Upper lobe of left lung (tissue), 4 donors: ENCODE measurements around the gene LRRC8E.

Experiments
- EP300 ChIP-seq, 4 donors: sonication (generic); formaldehyde crosslinking; IDR thresholded peaks; one replicate each; pipeline ENCODE4 v1.5.1; 2017; ENCODE audit warnings: antibody characterized with exemption in 4 of 4, control low read depth in 2 of 4
- POLR2A ChIP-seq, 4 donors: fragments of 450-650 bp; IDR thresholded peaks; one replicate each; pipeline ENCODE4 v1.5.1; 2016 to 2017; ENCODE audit warnings: antibody characterized with exemption in 4 of 4, mild to moderate bottlenecking in 2 of 4
- POLR2AphosphoS5 ChIP-seq, 2 donors: sonication (generic); formaldehyde crosslinking; IDR thresholded peaks; one replicate each; pipeline ENCODE4 v1.5.1; 2017; ENCODE audit warnings: antibody characterized with exemption in 2 of 2
- TF ChIP-seq, protein P1 (sequence below), 6 experiments: fragments of 450-650 bp in 4 of 6; fragments of 200-600 bp in 2 of 6; sonication (generic) in 2 of 6; IDR thresholded peaks; one replicate each; pipeline ENCODE4 v1.5.1; 2016 to 2019; ENCODE audit warnings: antibody characterized with exemption in 6 of 6

DNA sequence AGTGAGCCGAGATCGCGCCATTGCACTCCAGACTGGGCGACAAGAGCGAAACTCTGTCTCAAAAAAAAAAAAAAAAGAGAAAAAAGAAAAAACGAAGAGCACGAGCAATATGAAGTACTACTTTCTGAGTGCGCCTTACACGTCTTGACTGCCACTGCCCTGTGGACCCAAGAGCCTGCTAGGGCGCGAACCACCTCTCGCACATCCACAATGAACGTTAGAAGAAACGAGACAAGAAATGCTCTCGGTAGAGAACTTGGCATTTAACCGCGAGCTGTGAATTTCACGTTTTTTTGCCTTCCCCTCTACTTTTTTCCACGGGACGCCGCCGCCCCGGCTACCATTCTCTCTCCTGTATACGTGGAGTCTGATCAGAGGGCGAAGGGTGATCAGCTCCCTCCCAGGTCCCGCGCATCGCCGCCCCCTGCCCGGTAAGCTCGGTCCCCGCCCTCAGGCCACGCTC is 54.7 kb downstream of the LRRC8E start:
- TF ChIP-seq POLR2A (IDR thresholded peaks at IDR 0.05) (no peak), EP300 (IDR thresholded peaks at IDR 0.05) (no peak), POLR2AphosphoS5 (IDR thresholded peaks at IDR 0.05) (no peak)
- TF ChIP-seq, protein P1, sequence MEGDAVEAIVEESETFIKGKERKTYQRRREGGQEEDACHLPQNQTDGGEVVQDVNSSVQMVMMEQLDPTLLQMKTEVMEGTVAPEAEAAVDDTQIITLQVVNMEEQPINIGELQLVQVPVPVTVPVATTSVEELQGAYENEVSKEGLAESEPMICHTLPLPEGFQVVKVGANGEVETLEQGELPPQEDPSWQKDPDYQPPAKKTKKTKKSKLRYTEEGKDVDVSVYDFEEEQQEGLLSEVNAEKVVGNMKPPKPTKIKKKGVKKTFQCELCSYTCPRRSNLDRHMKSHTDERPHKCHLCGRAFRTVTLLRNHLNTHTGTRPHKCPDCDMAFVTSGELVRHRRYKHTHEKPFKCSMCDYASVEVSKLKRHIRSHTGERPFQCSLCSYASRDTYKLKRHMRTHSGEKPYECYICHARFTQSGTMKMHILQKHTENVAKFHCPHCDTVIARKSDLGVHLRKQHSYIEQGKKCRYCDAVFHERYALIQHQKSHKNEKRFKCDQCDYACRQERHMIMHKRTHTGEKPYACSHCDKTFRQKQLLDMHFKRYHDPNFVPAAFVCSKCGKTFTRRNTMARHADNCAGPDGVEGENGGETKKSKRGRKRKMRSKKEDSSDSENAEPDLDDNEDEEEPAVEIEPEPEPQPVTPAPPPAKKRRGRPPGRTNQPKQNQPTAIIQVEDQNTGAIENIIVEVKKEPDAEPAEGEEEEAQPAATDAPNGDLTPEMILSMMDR (IDR thresholded peaks at IDR 0.05): no peak
